GM18526 (cell line): Measurements from ENCODE around the gene EPOP.
A peak's percentile ranks its signal among the peaks of the same experiment; 100 is the strongest.

Experiments
- POLR2A ChIP-seq: IDR thresholded peaks from 3 replicates; pipeline ENCODE4 v1.6.1; 2011; ENCODE audit not compliant: insufficient read length; ENCODE audit errors: extremely low read depth

The EPOP gene

GRCh38 chr17:38674749-38675615 lies at the start of gene EPOP:
Gene EPOP (minus strand): TSS chr17:38674957. CDS start chr17:38674495, 462 bp downstream.
- TF ChIP-seq POLR2A, result peak; percentile 42

DNA sequence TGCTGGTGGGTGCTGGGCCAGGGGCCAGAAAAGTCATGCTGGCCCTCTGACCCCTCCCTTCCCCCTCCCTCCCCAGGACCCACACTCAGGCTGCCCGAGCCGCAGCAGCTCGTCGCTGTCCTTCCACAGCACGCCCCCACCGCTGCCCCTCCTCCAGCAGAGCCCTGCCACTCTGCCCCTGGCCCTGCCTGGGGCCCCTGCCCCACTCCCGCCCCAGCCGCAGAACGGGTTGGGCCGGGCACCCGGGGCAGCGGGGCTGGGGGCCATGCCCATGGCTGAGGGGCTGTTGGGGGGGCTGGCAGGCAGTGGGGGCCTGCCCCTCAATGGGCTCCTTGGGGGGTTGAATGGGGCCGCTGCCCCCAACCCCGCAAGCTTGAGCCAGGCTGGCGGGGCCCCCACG lies 47.0 kb upstream of the EPOP start:
- TF ChIP-seq POLR2A, result no peak

- no peak for TF ChIP-seq POLR2A
Observed at GRCh38 chr17:38720941-38721340, 46.2 kb upstream of the EPOP start.

DNA sequence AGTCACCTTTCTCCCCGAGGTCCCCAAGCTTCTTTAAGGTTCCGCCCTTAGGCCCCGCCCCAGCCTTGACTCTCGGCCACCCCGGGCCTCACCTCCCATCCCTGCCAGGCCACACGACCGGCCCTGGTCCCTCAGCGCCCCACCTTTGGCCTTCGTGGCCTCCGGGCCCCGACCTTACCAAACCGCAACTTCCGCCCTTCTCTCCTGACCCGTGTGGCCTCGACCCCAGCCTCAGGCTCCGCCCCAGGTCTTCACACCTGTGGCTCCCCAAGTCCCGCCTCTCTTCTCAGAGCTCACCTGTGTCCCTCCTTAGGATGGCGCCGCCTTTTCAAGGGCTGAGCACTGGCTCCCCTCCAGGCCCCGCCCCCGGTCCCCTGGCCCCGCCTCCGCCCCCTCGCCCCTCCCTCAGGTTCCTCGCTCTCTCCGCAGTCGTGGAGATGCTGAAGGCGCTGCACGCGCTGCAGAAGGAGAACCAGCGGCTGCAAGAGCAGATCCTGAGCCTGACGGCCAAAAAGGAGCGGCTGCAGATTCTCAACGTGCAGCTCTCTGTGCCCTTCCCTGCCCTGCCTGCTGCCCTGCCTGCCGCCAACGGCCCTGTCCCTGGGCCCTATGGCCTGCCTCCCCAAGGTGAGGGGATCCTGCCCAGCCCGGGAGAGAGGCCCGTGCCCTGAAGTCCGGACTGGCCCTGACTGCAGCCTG lies 45.3 kb upstream of the EPOP start:
- no peak for TF ChIP-seq POLR2A

- TF ChIP-seq POLR2A, result no peak
Observed at GRCh38 chr17:38719289-38719942, 44.7 kb upstream of the EPOP start.

DNA sequence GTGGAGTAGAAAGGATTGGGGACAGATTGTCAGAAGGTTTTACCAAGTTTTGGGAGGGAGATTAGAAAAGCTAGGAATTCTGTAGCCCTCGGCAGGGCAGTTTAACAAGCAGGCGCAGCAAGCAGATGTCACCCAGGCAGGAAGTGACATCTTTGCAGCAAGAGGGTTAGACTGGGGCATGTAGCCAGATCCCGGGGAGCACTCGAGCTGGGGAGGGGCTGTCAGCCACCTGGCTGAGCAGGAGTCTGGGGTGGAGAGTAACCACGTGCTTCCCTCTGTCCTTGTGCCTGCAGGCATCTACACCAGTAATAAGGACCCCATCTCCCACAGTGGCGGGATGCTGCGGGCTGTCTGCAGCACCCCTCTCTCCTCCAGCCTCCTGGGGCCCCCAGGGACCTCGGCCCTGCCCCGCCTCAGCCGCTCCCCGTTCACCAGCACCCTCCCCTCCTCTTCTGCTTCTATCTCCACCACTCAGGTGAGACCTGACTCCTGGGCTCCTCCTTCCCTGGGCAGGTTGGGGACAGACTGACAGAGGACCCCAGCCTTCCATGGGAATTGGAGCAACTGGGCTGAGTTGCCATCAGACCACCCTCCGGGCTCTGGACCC lies 42.5 kb upstream of the EPOP start:
- peak; percentile 5 for TF ChIP-seq POLR2A

DNA sequence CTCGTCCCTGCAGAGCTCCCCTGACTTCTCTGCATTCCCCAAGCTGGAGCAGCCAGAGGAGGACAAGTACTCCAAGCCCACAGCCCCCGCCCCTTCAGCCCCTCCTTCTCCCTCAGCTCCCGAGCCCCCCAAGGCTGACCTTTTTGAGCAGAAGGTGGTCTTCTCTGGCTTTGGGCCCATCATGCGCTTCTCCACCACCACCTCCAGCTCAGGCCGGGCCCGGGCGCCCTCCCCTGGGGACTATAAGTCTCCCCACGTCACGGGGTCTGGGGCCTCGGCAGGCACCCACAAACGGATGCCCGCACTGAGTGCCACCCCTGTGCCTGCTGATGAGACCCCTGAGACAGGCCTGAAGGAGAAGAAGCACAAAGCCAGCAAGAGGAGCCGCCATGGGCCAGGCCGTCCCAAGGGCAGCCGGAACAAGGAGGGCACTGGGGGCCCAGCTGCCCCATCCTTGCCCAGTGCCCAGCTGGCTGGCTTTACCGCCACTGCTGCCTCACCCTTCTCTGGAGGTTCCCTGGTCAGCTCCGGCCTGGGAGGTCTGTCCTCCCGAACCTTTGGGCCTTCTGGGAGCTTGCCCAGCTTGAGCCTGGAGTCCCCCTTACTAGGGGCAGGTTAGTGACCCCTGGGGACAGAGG lies 41.7 kb upstream of the EPOP start:
- TF ChIP-seq POLR2A, result no peak

DNA sequence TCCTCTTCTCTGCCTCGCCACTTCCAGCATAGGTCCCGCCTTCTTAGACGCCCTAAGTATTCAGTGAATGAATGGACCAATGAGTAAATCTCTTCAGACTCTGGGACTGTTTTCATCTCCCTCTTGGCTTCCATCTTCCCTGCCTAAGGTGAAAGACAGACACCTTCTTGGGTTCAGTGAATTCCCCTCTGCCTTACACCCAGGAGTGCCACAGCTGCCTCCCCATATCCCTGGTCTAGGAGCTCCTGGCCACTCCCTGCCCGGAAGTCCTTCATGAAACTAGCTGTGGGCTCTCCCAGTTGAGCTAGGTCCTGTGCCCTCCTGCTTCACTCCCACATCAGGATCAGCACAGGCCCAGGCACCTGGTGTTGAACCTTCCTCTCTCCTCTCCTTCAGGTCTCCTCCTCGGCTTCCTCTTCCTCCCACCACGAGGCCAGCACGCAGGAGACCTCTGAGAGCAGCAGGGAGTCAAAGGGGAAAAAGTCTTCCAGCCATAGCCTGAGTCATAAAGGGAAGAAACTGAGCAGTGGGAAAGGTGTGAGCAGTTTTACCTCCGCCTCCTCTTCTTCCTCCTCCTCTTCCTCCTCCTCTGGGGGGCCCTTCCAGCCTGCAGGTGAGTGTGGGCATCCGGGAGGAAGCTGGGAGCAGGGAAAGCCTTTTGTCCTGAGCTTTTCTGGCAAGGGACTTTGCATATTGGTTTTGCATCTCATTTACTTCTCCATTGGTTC lies 40.6 kb upstream of the EPOP start:
- TF ChIP-seq POLR2A, result no peak

- TF ChIP-seq POLR2A, result no peak
Observed at GRCh38 chr17:38713456-38714075, 38.8 kb upstream of the EPOP start.

- TF ChIP-seq POLR2A, result no peak
Observed at GRCh38 chr17:38712593-38712992, 37.8 kb upstream of the EPOP start.

GRCh38 chr17:38711792-38712571 lies 37.2 kb upstream of the EPOP start:
- no peak for TF ChIP-seq POLR2A

DNA sequence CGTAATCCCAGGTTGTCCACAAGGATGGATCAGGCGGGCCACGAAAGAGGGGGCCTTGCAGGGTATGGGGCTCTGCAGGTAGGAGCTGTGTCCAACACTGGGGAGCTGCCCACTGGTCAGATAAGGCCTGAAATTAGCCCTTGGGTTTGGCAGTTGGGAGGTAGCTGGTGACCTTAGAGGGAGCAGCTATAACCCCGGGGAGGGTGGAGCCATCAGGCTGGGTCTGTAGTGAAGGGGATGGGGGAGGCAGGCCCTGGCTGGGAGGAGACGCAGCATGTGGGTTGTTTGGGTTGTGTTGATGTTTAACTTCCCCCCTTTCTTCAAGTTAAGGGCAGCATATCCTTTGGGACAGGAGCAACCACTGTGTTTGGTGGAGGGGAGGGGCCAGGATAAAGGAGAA lies 36.2 kb upstream of the EPOP start:
- TF ChIP-seq POLR2A, result no peak

GRCh38 chr17:38710604-38710962 lies 35.8 kb upstream of the EPOP start:
- no peak for TF ChIP-seq POLR2A

DNA sequence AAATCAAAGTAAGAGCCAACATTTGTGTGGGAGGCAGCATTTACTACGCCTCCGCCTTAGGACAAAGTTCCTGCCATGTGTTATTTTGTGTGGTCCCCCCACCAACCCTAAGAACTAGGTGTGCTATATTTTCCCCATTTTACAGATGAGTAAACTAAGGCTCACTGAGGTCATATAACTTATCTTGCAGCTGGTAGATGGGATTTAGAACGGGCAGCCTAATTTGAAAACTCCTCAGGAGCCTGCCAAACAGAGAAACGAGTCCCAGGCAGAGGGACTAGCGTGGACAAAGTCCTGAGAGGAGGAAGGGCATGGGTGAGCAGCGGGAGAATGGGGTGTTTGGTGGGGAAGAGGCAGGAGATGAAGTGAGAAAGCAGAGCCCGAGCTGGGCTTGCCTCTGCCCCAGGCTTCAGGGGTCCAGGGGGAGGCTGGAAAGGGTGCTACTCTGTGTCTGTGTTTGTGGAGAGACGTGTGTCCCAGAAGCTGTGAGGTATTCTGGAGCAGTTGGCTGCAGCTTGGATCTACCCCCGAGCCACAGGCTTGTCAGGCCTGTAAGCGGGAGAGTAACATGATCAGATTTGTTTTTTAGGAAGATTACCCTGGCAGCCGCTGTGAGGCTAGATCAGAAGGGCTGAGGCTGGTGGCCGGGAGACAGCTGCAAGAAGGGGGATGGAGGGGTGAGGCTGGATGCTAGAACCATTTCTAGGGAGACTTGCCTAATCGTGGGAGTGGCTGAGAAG lies 35.3 kb upstream of the EPOP start:
- TF ChIP-seq POLR2A, result no peak
